ENCODE data around the gene MOBP.

DNA sequence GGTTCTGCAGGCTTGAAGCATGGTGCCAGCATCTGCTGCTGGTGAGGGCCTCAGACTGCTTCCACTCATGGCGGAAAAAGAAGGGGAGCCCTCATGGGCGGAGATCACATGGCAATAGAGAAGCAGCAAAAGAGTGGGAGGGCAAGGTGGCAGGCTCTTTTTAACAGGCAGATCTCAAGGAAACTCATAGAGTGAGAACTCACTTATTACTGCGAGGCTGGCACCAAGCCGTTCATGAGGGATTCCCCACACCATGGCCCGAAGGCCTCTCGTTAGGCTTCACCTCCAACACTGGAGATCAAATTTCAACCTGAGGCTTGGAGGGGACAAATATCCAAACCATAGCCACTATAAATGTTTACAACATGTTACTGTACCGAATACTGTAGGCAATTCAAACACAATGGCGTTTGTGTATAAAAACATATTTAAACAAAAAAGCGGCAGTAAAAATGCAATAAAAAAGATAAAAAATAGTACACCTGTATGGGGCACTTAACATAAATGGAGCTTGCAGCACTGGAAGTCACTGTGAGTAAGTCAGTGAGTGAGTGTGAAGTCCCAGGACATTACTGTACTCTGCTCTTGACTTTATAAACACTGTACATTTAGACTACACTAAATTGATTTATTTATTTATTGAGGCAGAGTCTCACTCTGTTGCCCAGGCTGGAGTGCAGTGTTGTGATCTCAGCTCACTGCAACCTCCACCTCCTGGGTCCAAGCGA lies 18.8 kb upstream of the MOBP start:
- TF ChIP-seq POLR2A (IDR thresholded peaks at IDR 0.05): no peak
- TF ChIP-seq, protein P1, sequence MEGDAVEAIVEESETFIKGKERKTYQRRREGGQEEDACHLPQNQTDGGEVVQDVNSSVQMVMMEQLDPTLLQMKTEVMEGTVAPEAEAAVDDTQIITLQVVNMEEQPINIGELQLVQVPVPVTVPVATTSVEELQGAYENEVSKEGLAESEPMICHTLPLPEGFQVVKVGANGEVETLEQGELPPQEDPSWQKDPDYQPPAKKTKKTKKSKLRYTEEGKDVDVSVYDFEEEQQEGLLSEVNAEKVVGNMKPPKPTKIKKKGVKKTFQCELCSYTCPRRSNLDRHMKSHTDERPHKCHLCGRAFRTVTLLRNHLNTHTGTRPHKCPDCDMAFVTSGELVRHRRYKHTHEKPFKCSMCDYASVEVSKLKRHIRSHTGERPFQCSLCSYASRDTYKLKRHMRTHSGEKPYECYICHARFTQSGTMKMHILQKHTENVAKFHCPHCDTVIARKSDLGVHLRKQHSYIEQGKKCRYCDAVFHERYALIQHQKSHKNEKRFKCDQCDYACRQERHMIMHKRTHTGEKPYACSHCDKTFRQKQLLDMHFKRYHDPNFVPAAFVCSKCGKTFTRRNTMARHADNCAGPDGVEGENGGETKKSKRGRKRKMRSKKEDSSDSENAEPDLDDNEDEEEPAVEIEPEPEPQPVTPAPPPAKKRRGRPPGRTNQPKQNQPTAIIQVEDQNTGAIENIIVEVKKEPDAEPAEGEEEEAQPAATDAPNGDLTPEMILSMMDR (IDR thresholded peaks at IDR 0.05): no peak
